Measurements from ENCODE around the gene SFRP5.

The SFRP5 gene

GRCh38 chr10:97771913-97772823 is at the start of gene SFRP5:
Gene SFRP5, minus strand, starts transcription at chr10:97771999. Its CDS starts 166 bp downstream, at chr10:97771833.
- H3K27me3 ChIP-seq = peaks cover 67% of the 10 kb centered on the region
- H3K27ac ChIP-seq = no peak within 1 kb of the TSS
- no peaks in the 10 kb centered on the region for H3K9me3 ChIP-seq
- TF ChIP-seq, protein P1, sequence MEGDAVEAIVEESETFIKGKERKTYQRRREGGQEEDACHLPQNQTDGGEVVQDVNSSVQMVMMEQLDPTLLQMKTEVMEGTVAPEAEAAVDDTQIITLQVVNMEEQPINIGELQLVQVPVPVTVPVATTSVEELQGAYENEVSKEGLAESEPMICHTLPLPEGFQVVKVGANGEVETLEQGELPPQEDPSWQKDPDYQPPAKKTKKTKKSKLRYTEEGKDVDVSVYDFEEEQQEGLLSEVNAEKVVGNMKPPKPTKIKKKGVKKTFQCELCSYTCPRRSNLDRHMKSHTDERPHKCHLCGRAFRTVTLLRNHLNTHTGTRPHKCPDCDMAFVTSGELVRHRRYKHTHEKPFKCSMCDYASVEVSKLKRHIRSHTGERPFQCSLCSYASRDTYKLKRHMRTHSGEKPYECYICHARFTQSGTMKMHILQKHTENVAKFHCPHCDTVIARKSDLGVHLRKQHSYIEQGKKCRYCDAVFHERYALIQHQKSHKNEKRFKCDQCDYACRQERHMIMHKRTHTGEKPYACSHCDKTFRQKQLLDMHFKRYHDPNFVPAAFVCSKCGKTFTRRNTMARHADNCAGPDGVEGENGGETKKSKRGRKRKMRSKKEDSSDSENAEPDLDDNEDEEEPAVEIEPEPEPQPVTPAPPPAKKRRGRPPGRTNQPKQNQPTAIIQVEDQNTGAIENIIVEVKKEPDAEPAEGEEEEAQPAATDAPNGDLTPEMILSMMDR (IDR thresholded peaks at IDR 0.05) = no peak
- peaks cover 0 to 3% of the 10 kb centered on the region in 2 experiments for H3K4me1 ChIP-seq (ENCODE audit: control insufficient read depth in 1 of 2, insufficient read depth in 1 of 2, low read depth in 1 of 2, low read length in 1 of 2)
- no peak within 1 kb of the TSS for H3K4me3 ChIP-seq (ENCODE audit: low read depth in 1 of 2, low read length in 1 of 2)
- H3K36me3 ChIP-seq = no peaks in the 10 kb centered on the region

DNA sequence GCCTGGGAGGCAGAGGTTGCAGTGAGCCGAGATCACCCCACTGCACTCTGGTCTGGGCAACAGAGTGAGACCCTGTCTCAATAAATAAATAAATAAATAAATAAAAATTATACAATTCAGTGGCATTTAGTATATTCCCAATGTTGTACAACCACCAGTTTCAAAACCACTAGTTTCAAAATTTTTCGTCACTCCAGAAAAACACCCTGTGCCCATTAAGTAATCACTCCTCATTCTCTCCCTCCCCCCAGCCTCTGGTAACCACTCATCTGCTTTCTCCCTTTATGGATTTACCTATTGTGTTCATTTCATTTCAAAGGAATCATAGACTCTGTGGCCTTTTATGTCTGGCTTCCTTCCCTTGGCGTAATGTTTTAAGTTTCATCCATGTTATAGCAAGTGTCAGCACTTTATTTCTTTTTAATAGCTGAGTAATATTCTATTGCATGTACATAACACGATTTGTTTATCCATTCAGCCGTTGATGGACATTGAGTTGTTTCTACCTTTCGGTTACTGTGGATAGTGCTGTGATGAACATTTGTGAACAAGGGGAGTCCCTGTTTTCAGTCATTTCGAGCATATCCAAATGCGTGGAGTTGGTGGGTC is 48.4 kb upstream of the SFRP5 start:
- Histone ChIP-seq H3K4me1 (ENCODE audit: control insufficient read depth in 1 of 2, insufficient read depth in 1 of 2, low read depth in 1 of 2, low read length in 1 of 2) (peaks cover 11 to 14% of the 10 kb centered on the region in 2 experiments), H3K27ac (no peak overlapping the region), H3K9me3 (no peaks in the 10 kb centered on the region), H3K4me3 (ENCODE audit: low read depth in 1 of 2, low read length in 1 of 2) (no peak overlapping the region), H3K27me3 (peaks cover 35% of the 10 kb centered on the region), H3K36me3 (no peaks in the 10 kb centered on the region)
- TF ChIP-seq, protein P1 (IDR thresholded peaks at IDR 0.05) = no peak

DNA sequence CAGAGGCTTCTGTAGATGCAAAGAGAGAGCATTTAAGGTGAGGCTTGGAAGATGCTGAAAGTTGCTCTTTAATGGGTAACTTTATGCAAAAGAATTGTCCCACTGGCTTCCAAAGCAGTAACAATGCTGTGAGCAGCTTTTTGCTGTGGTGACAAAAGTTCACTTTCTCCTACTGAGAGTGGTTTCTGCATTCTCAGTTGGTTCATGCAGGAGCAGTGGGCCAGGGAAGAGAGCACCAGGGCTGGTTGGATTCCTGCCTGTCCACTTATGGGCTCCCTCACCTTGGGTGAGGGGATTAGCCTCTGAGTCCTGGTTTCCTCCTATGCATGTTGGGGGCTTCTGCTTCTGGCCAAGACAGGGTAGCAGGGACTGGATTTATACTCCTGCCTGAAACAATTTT is 46.8 kb upstream of the SFRP5 start:
- TF ChIP-seq, protein P1 (IDR thresholded peaks at IDR 0.05) = no peak
- Histone ChIP-seq H3K27ac (no peak overlapping the region), H3K27me3 (peaks cover 37% of the 10 kb centered on the region), H3K36me3 (no peaks in the 10 kb centered on the region), H3K4me1 (ENCODE audit: control insufficient read depth in 1 of 2, insufficient read depth in 1 of 2, low read depth in 1 of 2, low read length in 1 of 2) (peaks cover 11 to 14% of the 10 kb centered on the region in 2 experiments), H3K9me3 (no peaks in the 10 kb centered on the region), H3K4me3 (ENCODE audit: low read depth in 1 of 2, low read length in 1 of 2) (no peak overlapping the region)

DNA sequence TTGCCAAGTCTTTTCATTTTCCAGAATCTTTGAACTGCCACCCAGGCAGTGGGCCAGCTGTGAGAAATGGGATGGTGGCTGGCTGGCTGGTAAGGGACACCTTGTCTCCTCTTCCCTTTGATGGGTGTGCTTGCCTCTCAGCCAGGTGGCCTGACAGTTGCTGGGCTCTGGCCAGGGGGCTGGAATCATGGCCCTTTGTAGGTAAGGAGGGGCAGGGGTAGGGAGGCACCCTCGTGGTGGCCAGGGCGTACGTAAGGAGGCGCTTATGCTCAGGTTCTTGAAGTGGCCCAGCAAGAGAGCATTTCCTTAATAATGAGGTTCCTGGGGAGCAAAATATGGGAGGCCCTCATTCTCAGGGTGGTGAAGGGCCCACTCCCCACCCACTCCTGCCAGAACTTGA is 44.8 kb upstream of the SFRP5 start:
- Histone ChIP-seq H3K36me3 (no peaks in the 10 kb centered on the region), H3K9me3 (no peaks in the 10 kb centered on the region), H3K27me3 (peaks cover 44% of the 10 kb centered on the region), H3K27ac (no peak overlapping the region), H3K4me3 (ENCODE audit: low read depth in 1 of 2, low read length in 1 of 2) (no peak overlapping the region), H3K4me1 (ENCODE audit: control insufficient read depth in 1 of 2, insufficient read depth in 1 of 2, low read depth in 1 of 2, low read length in 1 of 2) (peaks cover 11 to 14% of the 10 kb centered on the region in 2 experiments)
- TF ChIP-seq, protein P1 (IDR thresholded peaks at IDR 0.05) = no peak

DNA sequence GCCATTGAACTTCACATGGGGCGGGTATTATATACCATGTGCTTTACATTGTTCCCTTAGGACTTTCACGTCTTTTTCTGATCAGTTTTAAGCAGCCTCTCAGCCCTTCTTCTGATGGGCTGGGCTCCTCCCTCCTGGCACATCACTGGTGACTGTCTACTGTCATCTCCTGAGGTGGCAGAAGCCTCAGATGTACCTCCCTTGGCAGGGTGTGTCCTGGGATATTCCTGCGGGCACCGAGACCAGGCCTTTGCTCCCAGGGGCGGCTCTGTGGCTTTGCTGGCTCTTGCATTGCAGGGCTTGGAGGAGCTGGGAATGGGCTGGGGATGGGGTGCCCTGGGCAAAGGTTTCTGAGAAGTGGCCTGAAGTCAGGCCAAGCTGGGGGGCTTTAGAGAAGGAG is 43.2 kb upstream of the SFRP5 start:
- Histone ChIP-seq H3K27me3 (peaks cover 46% of the 10 kb centered on the region), H3K27ac (no peak overlapping the region), H3K4me3 (ENCODE audit: low read depth in 1 of 2, low read length in 1 of 2) (no peak overlapping the region), H3K4me1 (ENCODE audit: control insufficient read depth in 1 of 2, insufficient read depth in 1 of 2, low read depth in 1 of 2, low read length in 1 of 2) (peaks cover 5 to 8% of the 10 kb centered on the region in 2 experiments), H3K36me3 (no peaks in the 10 kb centered on the region), H3K9me3 (no peaks in the 10 kb centered on the region)
- TF ChIP-seq, protein P1 (IDR thresholded peaks at IDR 0.05) = no peak

Measured in neutrophil (primary cell).